NCI-H2227 (cell line): ENCODE measurements around the gene OR3A3.
"Not testable (repeated sequence)": the region's sequence is repeated elsewhere in the genome, so short reads cannot be mapped to it uniquely, and the experiment has no call there.

Experiments
- DNase-seq: peaks from one replicate; lab custom pipeline; 2025; ENCODE audit not compliant: unreplicated experiment; lab: John Stamatoyannopoulos, UW

Gene OR3A3

DNA sequence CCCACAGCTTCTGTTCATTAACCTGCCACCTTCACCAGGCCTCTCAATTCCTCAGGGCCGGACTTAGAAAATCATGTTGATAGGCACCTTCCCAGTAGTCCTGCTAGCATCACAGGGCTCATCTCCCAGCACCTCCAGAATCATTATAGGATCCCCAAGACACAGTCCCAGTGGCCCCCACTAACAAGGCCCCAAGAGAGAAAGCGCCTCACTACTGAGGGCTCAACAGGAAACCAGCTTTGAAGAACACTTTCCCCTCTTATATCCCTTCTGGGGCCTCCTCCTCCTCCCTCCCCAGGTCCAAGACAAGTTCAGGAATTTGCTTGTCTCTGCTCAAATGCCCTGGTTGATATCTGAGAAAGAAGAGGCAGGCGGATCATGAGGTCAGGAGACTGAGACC lies at the start of gene OR3A3:
TSS of gene OR3A3 (plus strand) at position 301 of the 400 bp plus-strand sequence.
- no peak for DNase-seq

DNA sequence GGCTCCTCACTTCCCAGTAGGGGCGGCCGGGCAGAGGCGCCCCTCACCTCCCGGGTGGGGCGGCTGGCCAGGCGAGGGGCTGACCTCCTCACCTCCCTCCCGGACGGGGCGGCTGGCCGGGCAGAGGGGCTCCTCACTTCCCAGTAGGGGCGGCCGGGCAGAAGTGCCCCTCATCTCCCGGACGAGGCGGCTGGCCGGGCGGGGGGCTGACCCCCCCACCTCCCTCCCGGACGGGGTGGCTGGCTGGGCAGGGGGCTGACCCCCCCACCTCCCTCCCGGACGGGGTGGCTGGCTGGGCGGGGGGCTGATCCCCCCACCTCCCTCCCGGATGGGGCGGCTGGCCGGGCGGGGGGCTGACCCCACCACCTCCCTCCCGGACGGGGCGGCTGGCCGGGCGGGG lies 40.0 kb upstream of the OR3A3 start:
- DNase-seq = not testable (repeated sequence)

DNA sequence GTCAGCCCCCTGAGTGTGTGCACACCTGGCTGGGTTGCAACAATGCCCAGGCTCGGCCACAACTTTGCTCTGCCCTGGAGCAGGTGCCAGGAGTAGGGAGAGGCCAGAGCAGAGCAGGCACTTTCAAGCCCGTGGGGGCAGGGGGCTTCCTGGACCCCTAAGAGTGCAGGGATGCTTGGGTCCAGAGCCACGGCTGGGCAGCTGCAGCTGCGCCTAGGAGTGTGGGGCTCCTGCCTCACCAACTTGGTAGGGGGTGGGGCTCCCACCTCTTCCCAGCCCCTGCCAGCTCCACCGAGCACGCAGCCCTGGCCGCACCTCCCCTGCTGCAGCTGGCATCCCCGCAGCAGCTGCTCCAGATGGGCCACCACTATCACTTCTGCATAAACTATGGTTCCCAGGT lies 32.8 kb upstream of the OR3A3 start:
- no peak for DNase-seq

DNA sequence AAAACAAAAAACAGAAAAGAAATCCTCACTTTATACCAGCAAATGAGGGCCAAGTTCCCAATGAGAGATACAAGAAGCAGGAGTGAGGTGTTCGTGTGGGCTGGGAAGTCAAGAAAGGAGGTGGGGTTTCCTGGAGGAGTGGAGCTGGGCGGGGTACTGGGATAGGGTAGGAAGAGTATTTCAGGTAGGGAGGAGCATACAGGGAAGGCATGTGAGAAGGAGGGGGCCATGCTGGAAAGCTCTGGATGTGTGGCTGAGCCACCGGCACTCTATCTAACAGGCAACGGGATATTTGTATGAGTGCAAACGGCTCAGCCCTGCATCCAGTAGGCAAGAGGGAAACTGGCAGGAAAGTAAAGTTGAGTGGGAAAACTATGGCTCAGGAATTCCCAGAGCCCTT lies 29.2 kb upstream of the OR3A3 start:
- DNase-seq = no peak

DNA sequence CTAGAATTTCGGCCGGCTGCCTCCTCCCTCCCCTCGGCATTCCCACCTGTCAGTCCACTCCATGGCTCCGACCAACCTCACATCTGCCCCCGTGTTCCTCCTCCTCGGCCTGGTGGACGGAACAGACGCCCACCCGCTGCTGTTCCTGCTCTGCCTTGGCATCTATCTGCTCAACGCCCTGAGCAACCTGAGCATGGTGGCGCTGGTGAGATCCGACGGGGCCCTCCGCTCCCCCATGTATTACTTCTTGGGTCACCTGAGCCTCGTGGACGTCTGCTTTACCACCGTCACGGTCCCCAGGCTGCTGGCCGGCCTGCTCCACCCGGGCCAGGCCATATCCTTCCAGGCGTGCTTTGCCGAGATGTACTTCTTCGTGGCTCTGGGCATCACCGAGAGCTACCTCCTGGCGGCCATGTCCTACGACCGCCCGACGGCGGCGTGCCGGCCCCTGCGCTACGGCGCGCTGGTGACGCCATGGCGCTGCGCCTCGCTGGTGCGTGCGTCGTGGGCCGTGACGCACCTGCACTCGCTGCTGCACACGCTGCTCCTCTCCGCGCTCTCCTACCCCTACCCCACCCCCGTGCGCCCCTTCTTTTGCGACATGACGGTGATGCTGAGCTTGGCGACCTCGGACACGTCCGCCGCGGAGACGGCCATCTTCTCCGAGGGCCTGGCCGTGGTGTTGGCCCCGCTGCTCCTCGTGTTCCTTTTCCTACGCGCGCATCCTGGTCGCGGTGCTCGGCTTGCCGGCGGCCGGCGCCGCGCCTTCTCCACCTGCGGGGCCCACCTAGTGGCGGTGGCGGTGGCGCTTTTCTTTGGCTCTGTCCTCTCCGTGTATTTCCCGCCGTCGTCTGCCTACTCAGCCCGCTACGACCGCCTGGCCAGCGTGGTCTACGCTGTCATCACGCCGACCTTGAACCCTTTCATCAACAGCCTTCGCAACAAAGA lies 25.0 kb upstream of the OR3A3 start, which contains the start of gene OR3A2:
TSS of gene OR3A2 (minus strand) at position 440 of the 948 bp plus-strand sequence.
- DNase-seq = no peak

DNA sequence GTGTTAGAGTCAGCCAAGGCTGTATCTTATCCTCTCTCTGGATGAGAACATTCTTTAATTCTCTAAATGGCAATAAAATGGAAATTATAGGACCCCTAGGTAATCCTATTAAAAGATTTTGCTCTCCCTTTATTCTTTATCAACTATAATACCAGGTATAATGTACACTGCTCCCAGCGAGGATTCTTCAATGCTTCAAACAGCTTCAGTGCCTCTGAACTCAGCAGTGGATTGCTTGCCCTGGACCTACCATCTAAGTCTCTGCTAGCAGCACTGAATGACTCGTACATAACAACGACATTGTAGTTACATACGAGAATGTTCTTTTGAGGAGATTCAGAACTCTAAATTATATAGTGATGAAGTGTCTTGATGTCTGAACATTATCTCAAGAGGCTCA lies 21.4 kb upstream of the OR3A3 start:
- no peak for DNase-seq

DNA sequence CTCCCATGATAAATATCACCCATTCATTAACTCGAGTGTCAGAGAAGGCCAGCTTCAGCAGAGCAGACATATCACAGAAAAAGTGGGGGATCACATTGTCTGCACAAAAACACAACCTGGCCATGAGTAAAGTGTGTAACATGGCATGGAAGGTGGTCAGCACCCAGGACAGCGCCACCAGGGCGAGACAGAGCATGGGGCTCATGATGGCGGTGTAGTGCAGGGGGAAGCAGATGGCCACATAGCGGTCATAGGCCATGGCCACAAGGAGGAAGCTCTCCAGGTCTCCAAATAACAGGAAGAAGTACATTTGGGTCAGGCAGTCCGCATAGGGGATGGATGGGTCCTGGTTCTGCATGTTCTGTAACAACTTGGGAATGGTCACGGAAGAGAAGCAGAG lies 13.4 kb upstream of the OR3A3 start:
- not testable (repeated sequence) for DNase-seq

DNA sequence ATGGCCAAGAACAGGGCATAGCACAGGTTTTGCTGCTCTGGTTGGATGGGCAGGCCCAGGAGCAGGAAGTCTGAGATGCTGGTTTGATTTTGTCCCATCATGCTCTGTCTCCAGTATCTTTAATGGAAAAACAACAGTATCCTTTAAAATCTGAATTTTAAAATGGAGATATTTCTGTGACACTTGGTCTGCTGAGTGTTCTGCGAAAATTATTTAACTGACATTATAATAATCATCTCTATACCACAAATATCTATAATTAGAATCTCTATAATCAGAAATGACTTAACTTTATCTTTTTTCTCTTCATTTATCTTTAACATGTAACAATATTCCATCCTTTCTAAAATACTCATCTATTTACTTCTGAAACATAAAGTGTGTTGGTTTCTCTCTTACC lies 12.9 kb upstream of the OR3A3 start, which contains the start of gene OR1E1:
TSS of gene OR1E1 (minus strand) at position 101 of the 400 bp plus-strand sequence. CDS start at position 101, 0 bp downstream.
- no peak for DNase-seq

DNA sequence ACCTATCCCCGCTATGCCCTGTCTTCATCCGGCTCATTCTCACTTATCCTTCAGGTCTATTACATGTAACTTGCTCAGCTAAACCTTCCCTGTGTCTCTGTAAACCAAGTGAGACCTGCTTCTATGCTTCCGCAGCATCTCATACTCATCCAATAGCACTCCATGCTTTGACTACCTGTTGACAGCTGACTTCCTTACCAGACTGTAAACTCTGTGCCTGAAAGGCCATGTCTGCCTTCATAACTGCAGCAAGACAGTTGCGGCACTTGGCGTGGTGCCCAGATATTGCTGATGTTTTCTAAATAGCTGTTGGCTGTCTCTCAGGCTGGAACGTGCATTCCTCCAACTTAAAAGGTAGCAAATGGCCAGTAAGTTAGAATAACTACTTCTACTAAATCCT lies 11.1 kb upstream of the OR3A3 start:
- no peak for DNase-seq

DNA sequence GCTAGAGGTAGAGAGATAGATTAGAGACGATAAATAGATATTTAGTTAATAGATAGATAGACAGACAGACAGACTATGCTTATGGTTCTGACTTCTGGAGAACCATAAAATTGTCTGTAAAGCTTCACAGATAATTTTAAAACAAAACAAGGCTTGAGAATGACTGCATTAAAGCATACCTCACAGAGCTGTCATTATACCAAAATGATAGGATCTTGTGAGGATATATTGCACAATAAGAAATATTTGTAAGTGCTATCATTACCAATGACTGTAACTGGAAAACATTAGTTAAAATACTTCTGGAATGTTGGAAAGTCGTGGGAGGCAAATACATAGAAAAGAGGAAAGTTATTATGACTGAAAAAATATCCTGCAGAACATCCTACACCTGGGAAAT lies 9.4 kb upstream of the OR3A3 start:
- no peak for DNase-seq

DNA sequence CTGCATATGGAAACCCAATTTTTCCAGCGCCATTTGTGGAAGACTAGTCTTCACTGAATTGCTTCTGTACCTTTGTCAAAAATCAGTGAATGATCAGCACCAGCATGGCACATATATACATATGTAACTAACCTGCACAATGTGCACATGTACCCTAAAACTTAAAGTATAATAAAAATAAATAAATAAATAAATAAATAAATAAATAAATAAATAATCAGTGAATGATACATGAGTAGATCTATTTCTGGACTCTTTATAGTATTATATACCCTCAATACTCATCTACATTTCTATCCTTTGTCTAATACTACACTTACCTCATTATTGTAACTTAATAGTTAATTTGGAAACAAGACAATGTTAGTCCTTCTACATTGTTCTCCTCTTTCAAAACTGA lies 7.3 kb upstream of the OR3A3 start:
- DNase-seq = not testable (repeated sequence)

DNA sequence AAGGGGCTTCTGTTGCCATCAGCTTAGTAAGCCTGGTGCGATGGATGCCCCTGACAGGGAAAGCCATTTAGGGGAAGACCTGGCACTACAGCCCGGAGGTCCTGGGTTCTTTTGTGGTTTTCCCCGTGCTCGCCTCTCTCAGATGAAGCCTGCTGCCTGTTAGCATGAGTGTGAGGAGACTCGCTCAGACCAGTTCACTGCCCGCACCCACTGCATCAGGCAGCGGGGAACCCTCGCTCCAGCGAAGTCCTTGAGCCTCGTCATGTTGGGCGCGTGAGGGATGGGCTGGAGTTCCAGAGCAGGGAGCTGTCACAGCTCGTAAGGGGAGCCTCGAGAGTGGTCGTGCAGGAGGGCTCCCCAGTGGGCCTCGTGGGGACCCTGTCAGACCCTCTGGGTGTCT lies 1.0 kb downstream of the OR3A3 start:
- not testable (repeated sequence) for DNase-seq

DNA sequence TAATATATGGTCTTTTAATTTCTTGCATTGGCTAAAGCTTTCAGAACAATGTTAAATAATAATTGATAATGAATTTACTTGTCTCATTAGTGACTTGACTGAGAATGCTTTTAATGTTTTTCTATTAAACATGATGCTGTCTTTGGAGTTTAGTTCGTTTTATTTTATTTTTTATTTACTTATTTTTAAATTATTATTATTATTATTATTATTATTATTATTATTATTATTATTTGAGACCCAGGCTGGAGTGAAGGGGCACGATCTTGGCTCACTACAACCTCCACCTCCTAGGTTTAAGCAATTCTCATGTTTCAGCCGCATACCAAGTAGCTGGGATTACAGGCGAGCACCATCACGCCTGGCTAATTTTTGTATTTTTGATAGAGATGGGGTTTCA lies 4.4 kb downstream of the OR3A3 start:
- DNase-seq = no peak

DNA sequence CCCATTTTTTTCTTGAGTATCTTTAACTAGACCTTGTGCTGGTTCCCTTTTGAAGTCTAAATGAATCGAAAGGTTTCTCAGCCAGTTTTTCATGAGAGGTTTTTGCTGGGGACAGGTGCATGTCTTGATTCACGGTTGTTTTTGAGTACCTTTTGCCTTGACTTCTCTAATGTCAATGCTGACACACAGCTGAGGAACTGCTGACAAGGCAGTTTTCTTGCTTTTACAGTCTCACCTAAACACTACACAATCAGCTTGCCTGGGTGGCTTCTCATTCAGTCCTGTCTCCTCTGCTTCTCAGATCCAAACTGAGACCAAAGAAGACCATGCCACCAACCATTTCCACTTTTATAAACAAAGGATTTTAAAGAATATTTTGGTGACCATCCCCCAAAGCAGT lies 7.1 kb downstream of the OR3A3 start:
- DNase-seq = no peak

DNA sequence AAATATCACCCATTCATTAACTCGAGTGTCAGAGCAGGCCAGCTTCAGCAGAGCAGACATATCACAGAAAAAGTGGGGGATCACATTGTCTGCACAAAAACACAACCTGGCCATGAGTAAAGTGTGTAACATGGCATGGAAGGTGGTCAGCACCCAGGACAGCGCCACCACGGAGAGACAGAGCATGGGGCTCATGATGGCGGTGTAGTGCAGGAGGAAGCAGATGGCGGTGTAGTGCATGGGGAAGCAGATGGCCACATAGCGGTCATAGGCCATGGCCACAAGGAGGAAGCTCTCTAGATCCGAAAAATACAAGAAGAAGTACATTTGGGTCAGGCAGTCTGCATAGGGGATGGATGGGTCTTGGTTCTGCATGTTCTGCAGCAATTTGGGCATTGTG lies 22.0 kb downstream of the OR3A3 start:
- DNase-seq = not testable (repeated sequence)

DNA sequence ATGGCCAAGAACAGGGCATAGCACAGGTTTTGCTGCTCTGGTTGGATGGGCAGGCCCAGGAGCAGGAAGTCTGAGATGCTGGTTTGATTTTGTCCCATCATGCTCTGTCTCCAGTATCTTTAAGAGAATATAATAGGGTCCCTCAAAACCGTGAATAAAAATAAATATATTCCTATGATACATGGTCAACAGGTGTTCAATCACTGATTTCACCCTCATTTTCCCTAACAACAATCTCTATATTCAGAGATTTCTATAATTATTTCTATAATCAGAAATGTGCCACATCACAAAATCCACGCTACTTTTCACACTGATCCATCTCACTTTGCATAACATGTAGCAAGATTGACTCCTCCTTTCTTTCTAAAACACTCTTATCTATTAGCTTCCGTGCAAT lies 22.6 kb downstream of the OR3A3 start, which contains the start of gene OR1E2:
TSS of gene OR1E2 (minus strand) at position 101 of the 400 bp plus-strand sequence. CDS start at position 101, 0 bp downstream.
- DNase-seq = no peak

DNA sequence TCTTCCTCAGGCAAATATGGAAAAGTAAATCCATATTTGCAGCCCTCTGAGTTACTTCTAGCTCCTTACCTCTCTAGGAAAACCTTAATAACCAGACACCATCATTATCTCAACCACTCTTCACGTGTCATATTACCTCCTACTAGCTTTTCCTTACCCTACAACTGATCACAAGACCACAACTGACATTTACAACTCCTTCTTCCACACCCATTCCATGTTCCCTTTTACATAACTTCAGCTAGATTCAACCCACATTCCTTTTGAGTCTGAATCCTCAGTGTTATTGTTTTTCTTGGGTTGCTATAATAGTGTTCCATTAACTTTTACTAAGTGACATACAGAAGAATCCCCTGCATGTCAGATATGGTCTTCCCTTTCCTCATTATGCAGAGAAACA lies 27.2 kb downstream of the OR3A3 start:
- DNase-seq = no peak

DNA sequence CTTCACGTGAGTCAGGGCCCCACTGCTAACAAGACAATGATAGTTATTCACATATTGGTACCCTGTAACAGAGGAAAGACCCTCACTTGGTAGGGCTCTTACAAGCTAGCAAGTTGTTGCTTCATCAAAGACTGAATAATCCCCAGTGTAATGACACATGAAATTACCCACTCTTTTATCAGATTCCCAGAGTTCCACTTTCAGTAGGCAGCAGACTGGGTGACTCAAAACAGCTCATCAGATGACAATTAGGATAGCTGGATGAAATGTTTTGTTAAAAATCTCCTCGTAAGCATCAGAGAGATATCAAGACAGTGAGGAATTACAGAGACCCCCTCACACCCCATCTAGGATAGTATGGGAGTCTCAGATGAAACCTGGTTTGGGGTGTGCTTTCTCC lies 29.3 kb downstream of the OR3A3 start:
- DNase-seq = no peak

DNA sequence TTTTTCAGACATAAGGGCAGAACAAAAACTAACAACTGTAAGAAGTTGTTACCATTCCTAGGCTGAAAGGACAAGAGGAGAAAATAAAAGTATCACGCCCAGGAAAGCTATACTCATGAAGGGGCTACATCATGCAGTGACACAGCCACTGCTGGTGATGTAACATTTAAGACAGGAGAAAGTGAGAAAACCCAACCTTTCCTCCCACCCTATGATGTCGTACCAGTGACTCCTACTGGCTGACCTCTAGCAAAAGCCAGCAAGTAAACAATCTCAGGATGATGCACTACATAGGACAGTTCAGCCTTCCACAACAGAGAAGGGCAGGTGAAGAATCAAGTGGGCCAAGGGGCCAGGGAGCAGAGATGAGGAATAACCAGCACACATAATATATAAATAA lies 36.5 kb downstream of the OR3A3 start:
- DNase-seq = no peak

DNA sequence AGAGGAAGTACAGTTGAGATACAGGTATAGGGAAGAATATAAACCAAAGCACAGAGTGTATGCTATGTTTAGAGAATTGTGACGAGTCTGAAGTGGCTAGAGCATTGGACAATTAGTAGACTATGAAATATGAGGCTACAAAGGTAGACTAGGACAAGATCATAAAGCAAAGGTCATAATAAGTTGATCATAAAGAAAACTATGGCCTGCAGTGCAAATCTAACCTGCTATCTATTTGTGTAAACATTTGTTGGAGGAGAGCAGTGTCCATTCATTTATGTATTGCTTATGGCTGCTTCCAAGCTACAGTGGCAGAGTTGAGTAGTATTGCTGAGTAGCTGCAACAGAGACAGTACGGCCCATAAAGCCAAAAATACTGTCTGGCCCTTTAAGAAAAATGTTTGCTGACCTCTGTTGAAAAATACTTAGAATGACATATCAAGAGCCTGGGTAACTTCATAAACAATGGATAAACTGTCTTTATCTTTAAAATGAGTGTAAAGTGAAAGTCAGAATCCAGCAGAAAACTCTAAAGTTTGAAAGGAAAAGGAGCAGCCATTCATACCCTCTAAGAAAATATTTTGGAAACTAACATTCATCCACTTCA lies 37.0 kb downstream of the OR3A3 start:
- no peak for DNase-seq

DNA sequence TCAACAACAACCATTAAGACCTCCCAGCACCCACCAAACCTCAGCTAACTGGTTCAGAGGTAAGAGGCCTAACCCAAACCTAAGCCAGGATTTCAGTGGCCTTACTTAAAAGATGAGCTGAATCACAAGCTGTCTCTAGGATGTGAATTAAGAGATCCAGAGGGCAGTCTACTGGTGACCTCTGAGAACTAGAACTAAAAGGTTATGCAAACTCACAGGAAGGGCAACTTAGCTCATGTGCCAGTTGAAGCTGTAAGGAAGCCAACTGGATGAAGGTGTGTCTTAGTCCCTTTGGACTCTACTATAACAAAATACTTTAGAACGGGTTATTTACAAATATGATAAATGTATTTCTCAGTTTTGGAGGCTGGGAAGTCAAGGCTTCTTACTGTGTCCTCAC lies 55.2 kb downstream of the OR3A3 start:
- DNase-seq = not testable (repeated sequence)

DNA sequence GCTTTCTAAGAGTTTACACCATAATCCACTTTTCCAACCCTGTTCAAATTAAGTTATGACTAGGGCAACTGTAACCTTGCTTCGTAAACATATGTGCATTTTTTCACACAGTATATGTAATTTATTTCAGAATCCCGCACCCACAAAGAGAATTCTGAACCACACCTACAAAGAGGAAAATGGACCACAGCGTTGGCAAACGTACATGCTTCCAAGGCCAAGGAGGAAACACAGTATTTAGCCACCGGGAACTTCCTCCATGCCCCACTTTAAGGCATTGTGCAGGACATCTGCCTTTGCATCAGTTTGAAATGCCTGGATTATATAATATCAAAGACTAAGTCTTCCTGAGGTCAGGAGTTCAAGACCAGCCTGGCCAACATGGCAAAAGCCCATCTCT lies 58.4 kb downstream of the OR3A3 start:
- DNase-seq = no peak
